CD4-positive, CD25-positive, alpha-beta regulatory T cell (primary cell): ENCODE measurements around the gene TRPM3. TPM values are rescaled to one million over a fixed set of nuclear protein-coding genes. Genes with fewer than 3 reads are reported as not detected.
A peak's percentile ranks its signal among the peaks of the same experiment; 100 is the strongest.

Experiments used
- ATAC-seq, 2 donors: fragments of 150-1000 bp; cut with Tn5 transposase; one replicate each; pipeline ENCODE4 v1.10.0; 2021; ENCODE audit warnings: low read depth in 2 of 2, moderate number of reproducible peaks in 2 of 2, moderate library complexity in 1 of 2
- DNase-seq, 3 donors: peaks; one replicate each; pipeline versions ENCODE4 v3.0.0 to v3.0.0-alpha.2; 2012 to 2022; ENCODE audit warnings: mixed read lengths in 1 of 3
- H3K27ac ChIP-seq: one replicate; pipeline ENCODE4 v1.7.0; 2013; ENCODE audit warnings: mild to moderate bottlenecking, low read length; ENCODE audit not compliant: insufficient read depth, poor library complexity, severe bottlenecking
- H3K27me3 ChIP-seq: one replicate; pipeline ENCODE4 v1.7.0; 2013; ENCODE audit warnings: low read length; ENCODE audit not compliant: control insufficient read depth, insufficient read depth
- H3K36me3 ChIP-seq: one replicate; pipeline ENCODE4 v1.7.0; 2013; ENCODE audit warnings: mild to moderate bottlenecking, low read length, moderate library complexity; ENCODE audit not compliant: control insufficient read depth, insufficient read depth
- H3K4me1 ChIP-seq: 2 replicates; pipeline ENCODE4 v1.7.0; 2013; ENCODE audit warnings: mild to moderate bottlenecking, low read length; ENCODE audit not compliant: insufficient read depth, control insufficient read depth, poor library complexity, severe bottlenecking
- H3K4me3 ChIP-seq: one replicate; pipeline ENCODE4 v1.7.0; 2013; ENCODE audit warnings: low read depth, mild to moderate bottlenecking, low read length, moderate library complexity
- H3K9me3 ChIP-seq, 2 experiments: 1 replicate in 1 of 2; 2 replicates in 1 of 2; pipeline ENCODE4 v1.7.0; 2013; ENCODE audit warnings: low read length in 2 of 2, mild to moderate bottlenecking in 1 of 2, moderate library complexity in 1 of 2; ENCODE audit not compliant: control insufficient read depth in 2 of 2
- H3K27ac Mint-ChIP-seq, 3 donors: one replicate each; pipeline ENCODE4 v1.8.0; 2020 to 2022; ENCODE audit warnings: mild to moderate bottlenecking in 3 of 3, mixed read lengths in 3 of 3, moderate library complexity in 2 of 3
- H3K27me3 Mint-ChIP-seq: one replicate; pipeline ENCODE4 v1.8.0; 2022; ENCODE audit warnings: mild to moderate bottlenecking, mixed read lengths
- H3K36me3 Mint-ChIP-seq: one replicate; pipeline ENCODE4 v1.8.0; 2020; ENCODE audit warnings: mixed read lengths
- H3K4me1 Mint-ChIP-seq, 4 donors: one replicate each; pipeline ENCODE4 v1.8.0; 2020 to 2022; ENCODE audit warnings: mixed read lengths in 4 of 4, mild to moderate bottlenecking in 1 of 4
- H3K4me3 Mint-ChIP-seq, 4 donors: one replicate each; pipeline ENCODE4 v1.8.0; 2020 to 2022; ENCODE audit warnings: mild to moderate bottlenecking in 4 of 4, mixed read lengths in 4 of 4, moderate library complexity in 3 of 4
- H3K9me3 Mint-ChIP-seq, 7 donors: one replicate each; pipeline ENCODE4 v1.8.0; 2020 to 2022; ENCODE audit warnings: mixed read lengths in 7 of 7, mild to moderate bottlenecking in 3 of 7, moderate library complexity in 2 of 7
- polyA plus RNA-seq, 4 donors: library from polyadenylated mRNA; unstranded; fragments of 300-500 nt; fragmentation: Illumina TruSeq; gene quantifications; one replicate each; pipeline ENCODE4 v1.2.3, GENCODE V29; 2021
- total RNA-seq: library from RNA; stranded (reverse); gene quantifications from one replicate; pipeline ENCODE4 v1.2.3, GENCODE V29; 2022

The TRPM3 gene
- total and polyA plus RNA-seq, 5 donors from 2014 or later, result not detected

DNA sequence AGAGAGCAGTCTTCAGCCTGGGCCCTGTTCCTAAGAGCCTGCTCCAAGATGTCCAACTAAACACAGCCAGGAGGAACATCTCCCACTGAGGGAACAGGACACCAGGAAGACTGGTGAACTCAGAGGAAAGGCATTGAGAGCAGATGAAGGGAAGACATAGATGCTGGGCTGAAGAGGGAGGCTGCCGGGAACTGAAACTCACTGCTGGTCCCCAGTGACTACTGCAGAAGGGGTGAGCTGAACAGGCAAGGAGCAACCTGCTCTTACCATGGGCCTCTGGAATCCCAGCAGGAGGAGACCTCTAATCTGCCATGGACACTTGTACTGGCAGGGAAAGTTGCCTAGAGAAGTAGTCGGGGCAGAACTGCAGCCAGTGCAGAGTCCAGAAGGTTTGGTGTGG lies 95.7 kb downstream of the TRPM3 start:
- Histone ChIP-seq H3K36me3 (no peaks in the 10 kb centered on the region), H3K4me3 (no peak overlapping the region), H3K4me1 (no peaks in the 10 kb centered on the region), H3K9me3 (no peaks in the 10 kb centered on the region), H3K27me3 (no peaks in the 10 kb centered on the region), H3K27ac (no peak overlapping the region)
- no peak overlapping the region for H3K27ac Mint-ChIP-seq
- DNase-seq, result no peak
- no peak overlapping the region for H3K4me3 Mint-ChIP-seq
- H3K4me1 Mint-ChIP-seq, result no peaks in the 10 kb centered on the region
- no peaks in the 10 kb centered on the region for H3K27me3 Mint-ChIP-seq
- H3K36me3 Mint-ChIP-seq, result no peaks in the 10 kb centered on the region
- H3K9me3 Mint-ChIP-seq, result peaks cover 0 to 4% (median 0%) of the 10 kb centered on the region in 7 donors
- peak in 1 of 2 donors; percentile 5 for ATAC-seq

DNA sequence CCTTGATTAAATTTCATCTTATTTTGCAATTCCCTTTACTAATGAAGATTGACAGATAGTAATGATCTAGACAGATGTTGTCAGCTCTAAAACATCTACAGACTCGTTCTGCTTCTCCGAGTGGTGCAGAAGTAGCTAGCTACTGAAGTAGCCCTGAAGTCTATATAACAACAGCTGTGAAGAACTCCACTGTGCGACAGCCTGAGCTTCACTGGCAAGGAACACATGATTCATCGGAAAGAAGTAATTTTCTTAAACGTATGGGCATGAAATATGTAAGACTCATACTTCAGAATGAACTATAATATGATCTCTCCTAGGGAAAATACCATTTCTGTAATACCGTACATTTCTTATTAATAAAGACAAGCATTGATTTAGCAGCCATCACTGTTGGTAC lies 96.2 kb downstream of the TRPM3 start:
- Histone ChIP-seq H3K4me3 (no peak overlapping the region), H3K4me1 (no peaks in the 10 kb centered on the region), H3K27me3 (no peaks in the 10 kb centered on the region), H3K9me3 (no peaks in the 10 kb centered on the region), H3K27ac (no peak overlapping the region), H3K36me3 (no peaks in the 10 kb centered on the region)
- no peak for ATAC-seq
- no peaks in the 10 kb centered on the region for H3K4me1 Mint-ChIP-seq
- peaks cover 0 to 4% (median 0%) of the 10 kb centered on the region in 7 donors for H3K9me3 Mint-ChIP-seq
- no peaks in the 10 kb centered on the region for H3K27me3 Mint-ChIP-seq
- H3K4me3 Mint-ChIP-seq, result no peak overlapping the region
- no peaks in the 10 kb centered on the region for H3K36me3 Mint-ChIP-seq
- DNase-seq, result no peak
- no peak overlapping the region for H3K27ac Mint-ChIP-seq

DNA sequence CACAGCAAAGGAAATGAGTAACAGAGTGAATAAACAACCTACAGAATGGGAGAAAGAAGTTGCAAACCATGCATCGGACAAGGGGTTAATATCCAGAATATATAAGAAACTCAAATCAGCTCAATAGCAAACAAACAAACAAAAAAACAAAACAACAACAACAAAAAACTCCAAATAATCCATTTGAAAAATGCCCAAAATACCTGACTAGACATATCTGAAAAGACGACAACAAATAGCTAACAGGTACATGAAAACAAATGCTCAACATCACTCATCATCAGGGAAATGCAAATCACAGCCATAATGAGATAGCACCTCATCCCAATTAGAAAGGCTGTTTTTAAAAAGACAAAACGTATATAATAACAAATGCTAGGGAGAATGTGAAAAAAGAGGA lies 111.2 kb downstream of the TRPM3 start:
- no peak for ATAC-seq
- Mint-ChIP-seq H3K27ac (no peak overlapping the region), H3K4me1 (no peaks in the 10 kb centered on the region), H3K4me3 (no peak overlapping the region), H3K36me3 (no peaks in the 10 kb centered on the region), H3K9me3 (peaks cover 0 to 16% (median 4%) of the 10 kb centered on the region in 7 donors), H3K27me3 (no peaks in the 10 kb centered on the region)
- Histone ChIP-seq H3K4me3 (no peak overlapping the region), H3K4me1 (no peaks in the 10 kb centered on the region), H3K36me3 (no peaks in the 10 kb centered on the region), H3K27me3 (no peaks in the 10 kb centered on the region), H3K9me3 (peaks cover 0 to 4% of the 10 kb centered on the region in 2 experiments), H3K27ac (no peak overlapping the region)
- no peak for DNase-seq

DNA sequence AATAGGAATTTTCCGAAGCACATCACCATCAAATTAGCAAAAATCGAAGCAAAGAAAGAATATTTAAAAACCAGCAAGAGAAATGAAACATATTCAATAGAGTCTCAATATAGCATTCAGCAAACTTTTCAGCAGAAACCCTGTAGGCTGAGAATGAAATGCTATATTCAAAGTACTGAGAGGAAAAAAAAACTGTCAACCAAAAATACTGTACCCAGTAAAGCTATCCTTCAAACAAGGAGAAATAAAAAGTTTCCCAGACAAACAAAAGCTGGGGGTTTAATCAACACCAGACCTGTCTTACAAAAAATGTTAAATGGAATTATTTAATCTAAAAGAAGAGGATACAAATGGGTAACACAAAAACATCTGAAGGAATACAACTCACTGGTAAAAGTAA lies 116.0 kb downstream of the TRPM3 start:
- no peak overlapping the region for H3K4me3 Mint-ChIP-seq

DNA sequence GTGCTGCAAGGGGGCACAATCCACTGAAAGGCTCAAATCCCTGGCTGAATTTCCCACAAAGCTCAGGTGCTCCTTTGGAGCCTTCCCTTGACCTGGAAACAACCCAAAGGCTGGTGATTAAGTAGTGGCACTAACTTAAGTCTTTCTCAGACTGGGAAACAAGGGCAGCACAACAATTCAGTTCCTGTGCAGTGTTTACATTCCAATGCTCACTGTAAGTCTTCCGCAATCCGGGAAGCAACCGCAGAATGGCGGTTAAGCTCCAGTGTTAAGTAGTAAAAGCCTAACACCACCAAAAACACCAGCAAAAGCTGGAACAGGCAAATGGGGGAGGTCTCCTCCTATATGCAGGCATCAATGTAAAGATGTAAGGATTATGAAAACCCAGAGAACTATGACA lies 117.2 kb downstream of the TRPM3 start:
- H3K4me3 ChIP-seq, result no peak overlapping the region
- no peak overlapping the region for H3K27ac ChIP-seq
- no peaks in the 10 kb centered on the region for H3K27me3 ChIP-seq
- no peak overlapping the region for H3K27ac Mint-ChIP-seq
- no peak overlapping the region for H3K4me3 Mint-ChIP-seq
- H3K9me3 Mint-ChIP-seq, result peaks cover 1 to 18% (median 4%) of the 10 kb centered on the region in 7 donors
- DNase-seq (no peak), ATAC-seq (no peak)
- H3K36me3 Mint-ChIP-seq, result no peaks in the 10 kb centered on the region
- no peaks in the 10 kb centered on the region for H3K36me3 ChIP-seq
- no peaks in the 10 kb centered on the region for H3K27me3 Mint-ChIP-seq
- H3K9me3 ChIP-seq, result peaks cover 6 to 17% of the 10 kb centered on the region in 2 experiments
- no peaks in the 10 kb centered on the region for H3K4me1 Mint-ChIP-seq
- no peaks in the 10 kb centered on the region for H3K4me1 ChIP-seq

More for the DNA sequence above, 116.0 kb downstream of the TRPM3 start:
- H3K27me3 ChIP-seq, result no peaks in the 10 kb centered on the region
- no peak overlapping the region for H3K4me3 ChIP-seq
- Mint-ChIP-seq H3K27me3 (no peaks in the 10 kb centered on the region), H3K27ac (no peak overlapping the region), H3K9me3 (peaks cover 1 to 18% (median 4%) of the 10 kb centered on the region in 7 donors), H3K4me1 (no peaks in the 10 kb centered on the region), H3K36me3 (no peaks in the 10 kb centered on the region)
- no peak overlapping the region for H3K27ac ChIP-seq
- H3K4me1 ChIP-seq, result no peaks in the 10 kb centered on the region
- ATAC-seq (no peak), DNase-seq (no peak)
- H3K9me3 ChIP-seq, result peaks cover 6 to 17% of the 10 kb centered on the region in 2 experiments
- H3K36me3 ChIP-seq, result no peaks in the 10 kb centered on the region

DNA sequence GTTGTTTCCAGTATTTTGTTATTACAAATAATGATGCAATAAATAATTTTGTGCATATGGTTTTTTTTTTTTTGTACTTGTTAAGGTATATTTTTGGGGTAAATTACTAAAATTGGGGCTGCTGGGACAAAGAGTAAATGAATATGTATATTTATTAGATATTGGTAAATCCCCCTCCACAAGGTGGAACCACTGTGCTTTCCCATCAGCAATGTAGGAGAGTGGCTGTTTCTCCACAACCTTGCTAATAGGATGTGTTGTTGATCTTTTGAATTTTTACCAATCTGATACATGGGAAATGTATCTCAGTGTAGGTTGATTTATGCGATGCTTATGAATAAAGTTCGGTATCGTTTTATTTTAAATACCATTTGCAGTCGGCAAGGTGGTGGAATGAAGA lies 118.1 kb downstream of the TRPM3 start:
- H3K36me3 Mint-ChIP-seq, result no peaks in the 10 kb centered on the region
- H3K27ac Mint-ChIP-seq, result no peak overlapping the region
- Histone ChIP-seq H3K27me3 (no peaks in the 10 kb centered on the region), H3K4me1 (no peaks in the 10 kb centered on the region), H3K27ac (no peak overlapping the region), H3K36me3 (no peaks in the 10 kb centered on the region), H3K4me3 (no peak overlapping the region), H3K9me3 (peaks cover 6 to 17% of the 10 kb centered on the region in 2 experiments)
- H3K27me3 Mint-ChIP-seq, result no peaks in the 10 kb centered on the region
- ATAC-seq (no peak), DNase-seq (no peak)
- no peak overlapping the region for H3K4me3 Mint-ChIP-seq
- peaks cover 1 to 17% (median 4%) of the 10 kb centered on the region in 7 donors for H3K9me3 Mint-ChIP-seq
- H3K4me1 Mint-ChIP-seq, result no peaks in the 10 kb centered on the region

DNA sequence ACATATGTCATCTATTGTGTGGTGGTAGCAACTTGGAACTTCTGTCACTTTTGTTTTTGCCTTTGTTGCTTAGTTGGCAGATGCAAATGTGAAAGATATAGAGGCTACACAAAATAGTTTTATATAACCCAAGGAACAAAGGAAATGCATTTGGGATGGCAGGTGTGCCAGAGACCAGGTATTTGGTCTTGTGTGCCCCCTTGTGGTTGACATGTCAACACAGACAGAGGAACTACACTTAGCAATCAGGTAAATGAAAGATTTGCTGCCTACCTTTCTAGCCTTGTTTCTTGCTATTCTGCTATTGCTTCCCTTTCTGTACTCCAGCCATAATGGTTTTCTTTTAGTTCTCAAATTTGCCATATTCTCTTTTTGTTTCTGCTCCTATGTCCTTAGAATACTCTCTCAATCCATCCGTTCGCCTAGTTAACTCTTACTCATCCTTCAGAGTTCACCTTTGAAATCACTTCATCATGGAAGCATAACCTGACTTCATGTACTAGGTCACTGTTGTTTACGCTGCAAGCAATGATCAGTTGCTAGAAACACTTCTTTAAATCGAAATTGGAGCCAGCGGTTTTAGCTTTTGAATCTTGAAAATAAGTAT lies 119.5 kb downstream of the TRPM3 start:
- Histone ChIP-seq H3K9me3 (peaks cover 6 to 17% of the 10 kb centered on the region in 2 experiments), H3K36me3 (no peaks in the 10 kb centered on the region), H3K27me3 (no peaks in the 10 kb centered on the region), H3K4me3 (no peak overlapping the region), H3K27ac (no peak overlapping the region), H3K4me1 (no peaks in the 10 kb centered on the region)
- Mint-ChIP-seq H3K4me3 (no peak overlapping the region), H3K9me3 (peaks cover 0 to 13% (median 4%) of the 10 kb centered on the region in 7 donors), H3K36me3 (no peaks in the 10 kb centered on the region), H3K27me3 (no peaks in the 10 kb centered on the region), H3K4me1 (no peaks in the 10 kb centered on the region), H3K27ac (no peak overlapping the region)
- DNase-seq, result peak in 1 of 3 donors; percentile 17
- ATAC-seq, result no peak

DNA sequence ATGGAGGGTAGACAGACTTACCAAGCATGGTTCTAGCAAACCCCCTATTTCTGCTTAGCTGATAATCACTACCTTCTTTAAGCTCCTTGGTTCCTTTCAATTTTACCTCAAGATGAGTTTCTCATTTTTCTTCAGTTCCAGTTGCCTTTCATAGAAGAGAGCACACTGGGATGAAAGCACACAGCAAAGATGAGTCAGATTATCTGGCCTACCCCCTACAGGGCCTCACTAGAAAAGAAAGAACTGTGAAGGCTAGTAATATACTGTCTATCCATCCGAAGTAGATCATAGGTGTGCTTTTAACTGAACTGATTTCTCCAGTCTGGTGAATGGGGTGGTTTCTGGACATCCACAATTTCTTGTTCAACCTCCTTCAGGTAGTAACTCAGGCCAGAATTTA lies 122.5 kb downstream of the TRPM3 start:
- no peaks in the 10 kb centered on the region for H3K4me1 Mint-ChIP-seq
- no peaks in the 10 kb centered on the region for H3K36me3 ChIP-seq
- H3K27ac Mint-ChIP-seq, result no peak overlapping the region
- no peaks in the 10 kb centered on the region for H3K27me3 Mint-ChIP-seq
- ATAC-seq (no peak), DNase-seq (no peak)
- H3K4me1 ChIP-seq, result no peaks in the 10 kb centered on the region
- H3K4me3 Mint-ChIP-seq, result no peak overlapping the region
- no peak overlapping the region for H3K27ac ChIP-seq
- H3K27me3 ChIP-seq, result no peaks in the 10 kb centered on the region
- H3K9me3 ChIP-seq, result peaks cover 0 to 3% of the 10 kb centered on the region in 2 experiments
- no peak overlapping the region for H3K4me3 ChIP-seq
- H3K36me3 Mint-ChIP-seq, result no peaks in the 10 kb centered on the region
- peaks cover 0 to 4% (median 0%) of the 10 kb centered on the region in 7 donors for H3K9me3 Mint-ChIP-seq
